GM12878 (cell line): Measurements from ENCODE around the gene RBM44. TPM values are rescaled to one million over a fixed set of nuclear protein-coding genes. Genes with fewer than 3 reads are reported as not detected.
"Not testable (repeated sequence)": the region's sequence is repeated elsewhere in the genome, so short reads cannot be mapped to it uniquely, and the experiment has no call there.

Experiments used
- ATAC-seq: fragments of 200-7000 bp; cut with Tn5 transposase; 3 replicates; pipeline ENCODE4 v1.9.1; 2020; ENCODE audit warnings: mild to moderate bottlenecking, moderate library complexity
- BruUV-seq: library from RNA; stranded (reverse); fragments of 400-500 nt; replicated peaks from 2 replicates; lab custom pipeline; 2021; lab: Mats Ljungman, UMichigan
- CTCF ChIA-PET: fragments of 300-600 bp; sonication (Branson Sonifier 250); formaldehyde crosslinking; extraction: SDS; loops from one replicate; lab custom pipeline; 2021; ENCODE audit warnings: inconsistent platforms; lab: Yijun Ruan, JAX
- POLR2A ChIA-PET: fragments of 350-600 bp; formaldehyde crosslinking; extraction: SDS; loops from one replicate; lab custom pipeline; 2021; ENCODE audit warnings: inconsistent platforms; lab: Charles Lee
- RAD21 ChIA-PET: fragments of 300-600 bp; sonication (Branson Sonifier 250); formaldehyde crosslinking; loops from one replicate; lab custom pipeline; 2023; ENCODE audit warnings: antibody characterized with exemption; ENCODE audit not compliant: unreplicated experiment; lab: Charles Lee
- SMC1A ChIA-PET: fragments of 300-600 bp; sonication (Branson Sonifier 250); formaldehyde crosslinking; loops from one replicate; lab custom pipeline; 2023; ENCODE audit not compliant: unreplicated experiment, uncharacterized antibody; lab: Charles Lee
- DNase-seq: peaks from one replicate; pipeline ENCODE4 v3.0.0-alpha.2; 2011; ENCODE audit warnings: low read depth, low spot score
- FAIRE-seq: peaks from 3 replicates; lab custom pipeline; 2011; peaks lifted over from hg19 to GRCh38; lab: Jason Lieb, UNC
- H2AFZ ChIP-seq: 2 replicates; pipeline ENCODE4 v1.6.0; 2011; ENCODE audit warnings: low read depth, low read length, control low read depth; ENCODE audit not compliant: control insufficient read depth
- H3K27ac ChIP-seq: 2 replicates; pipeline ENCODE4 v1.5.1; 2011; ENCODE audit warnings: control low read depth; ENCODE audit not compliant: control insufficient read depth, insufficient read depth
- H3K27me3 ChIP-seq, 2 experiments: replicated peaks in 1 of 2; 2 replicates each; pipeline versions ENCODE4 v1.6.0 to v1.6.1; 2011; ENCODE audit warnings: low read length in 1 of 2; ENCODE audit not compliant: control insufficient read depth in 2 of 2, insufficient read depth in 2 of 2
- H3K36me3 ChIP-seq, 2 experiments: 2 replicates each; pipeline ENCODE4 v1.5.1; 2011; ENCODE audit warnings: low read length in 1 of 2; ENCODE audit not compliant: control insufficient read depth in 2 of 2, insufficient read depth in 2 of 2
- H3K4me1 ChIP-seq: 2 replicates; pipeline ENCODE4 v1.6.1; 2011; ENCODE audit warnings: mild to moderate bottlenecking, low read length, moderate library complexity, mixed read lengths; ENCODE audit not compliant: control insufficient read depth, insufficient read depth
- H3K4me2 ChIP-seq: 2 replicates; pipeline ENCODE4 v1.6.0; 2011; ENCODE audit warnings: control low read depth; ENCODE audit not compliant: control insufficient read depth, insufficient read depth
- H3K4me3 ChIP-seq: fragments of 200-600 bp; sonication (generic); 2 replicates; pipeline ENCODE4 v1.5.1; 2016
- H3K79me2 ChIP-seq: 2 replicates; pipeline ENCODE4 v1.6.0; 2011; ENCODE audit warnings: low read length; ENCODE audit not compliant: control insufficient read depth, insufficient read depth
- H3K9ac ChIP-seq: 2 replicates; pipeline ENCODE4 v1.8.0; 2011; ENCODE audit warnings: low read length, control low read depth, mixed read lengths; ENCODE audit not compliant: control insufficient read depth, insufficient read depth
- H3K9me3 ChIP-seq: replicated peaks from 3 replicates; pipeline ENCODE4 v1.5.1; 2011; ENCODE audit warnings: mild to moderate bottlenecking, low read length; ENCODE audit not compliant: control insufficient read depth, insufficient read depth
- H4K20me1 ChIP-seq: 2 replicates; pipeline ENCODE4 v1.6.0; 2011; ENCODE audit not compliant: control insufficient read depth, insufficient read depth
- ATF7 ChIP-seq: fragments of 450-650 bp; IDR thresholded peaks from 2 replicates; pipeline ENCODE4 v1.6.1; 2016; ENCODE audit warnings: low read depth, mild to moderate bottlenecking
- CEBPB ChIP-seq, 2 experiments: fragments of 150-350 bp in 1 of 2; IDR thresholded peaks; 2 replicates each; pipeline ENCODE4 v1.6.1; 2012 to 2014; ENCODE audit warnings: low read depth in 2 of 2, low read length in 2 of 2, borderline replicate concordance in 1 of 2, inconsistent platforms in 1 of 2
- IKZF2 ChIP-seq, 2 experiments: fragments of 450-650 bp; IDR thresholded peaks; 2 replicates each; pipeline ENCODE4 v1.6.1; 2017; ENCODE audit warnings: mild to moderate bottlenecking in 2 of 2, moderate library complexity in 2 of 2
- MEF2A ChIP-seq: IDR thresholded peaks from 2 replicates; pipeline ENCODE4 v1.6.1; 2011; ENCODE audit warnings: low read depth, mild to moderate bottlenecking, low read length, moderate library complexity; ENCODE audit not compliant: insufficient read depth
- NFXL1 ChIP-seq: fragments of 450-650 bp; IDR thresholded peaks from 2 replicates; pipeline ENCODE4 v1.6.1; 2017; ENCODE audit warnings: antibody characterized with exemption, mild to moderate bottlenecking, borderline replicate concordance
- SREBF1 ChIP-seq: IDR thresholded peaks from 2 replicates; pipeline ENCODE4 v1.6.1; 2012; ENCODE audit warnings: mild to moderate bottlenecking, low read length
- ZNF24 ChIP-seq: fragments of 450-650 bp; IDR thresholded peaks from 2 replicates; pipeline ENCODE4 v1.6.1; 2017; ENCODE audit warnings: antibody characterized with exemption, mild to moderate bottlenecking
- WGBS: methylation state at CpG from one replicate; pipeline ENCODE4 v1.1.6; 2016; ENCODE audit warnings: low lambda C conversion rate; ENCODE audit not compliant: insufficient replicate concordance, insufficient coverage; ENCODE audit errors: missing lambda C conversion rate; 5-methylcytosine and 5-hydroxymethylcytosine counted together
- in situ Hi-C: fragments of 300-500 bp; cut with MboI; formaldehyde crosslinking; loops from 9 replicates; pipeline ENCODE4 v1.14.3; 2018; ENCODE audit warnings: mixed read lengths
- intact Hi-C: fragments of 100-400 bp; cut with micrococcal nuclease; formaldehyde crosslinking; loops from one replicate; pipeline ENCODE4 v1.14.2; 2022; ENCODE audit not compliant: unreplicated experiment
- polyA plus RNA-seq, 11 experiments: library from polyadenylated mRNA; depleted of rRNA in 4 of 11; unstranded in 6 of 11; stranded (reverse) in 5 of 11; fragments of >200 nt; fragmentation: Nextera tagmentation in 4 of 11; fragmentation: Illumina TruSeq in 1 of 11; extraction: Ambion mirVana in 4 of 11; extraction: Trizol in 1 of 11; gene quantifications; 1 replicate in 1 of 11; 2 replicates in 10 of 11; pipeline versions ENCODE4 v1.2.1 to v1.2.3, GENCODE V29; 2011 to 2016; ENCODE audit warnings: inconsistent platforms in 2 of 11, missing spikeins in 2 of 11, low read depth in 1 of 11
- total RNA-seq, 4 experiments: library from RNA; depleted of rRNA in 3 of 4; stranded (reverse); fragments of >200 nt in 3 of 4; fragmentation: Illumina TruSeq in 1 of 4; extraction: Trizol in 1 of 4; gene quantifications; 2 replicates each; pipeline versions ENCODE4 v1.2.1 to v1.2.3, GENCODE V29; 2013 to 2021
- TF ChIP-seq, protein P1 (sequence below): IDR thresholded peaks from 2 replicates; pipeline ENCODE4 v1.6.1; 2012; ENCODE audit warnings: improper control_type of control experiment, low read depth, low read length; ENCODE audit not compliant: insufficient replicate concordance
- TF ChIP-seq, protein P2 (sequence below): IDR thresholded peaks from 2 replicates; pipeline ENCODE4 v1.6.1; 2012; ENCODE audit warnings: low read length, inconsistent platforms

RBM44 gene
- total and polyA plus RNA-seq, 10 of the 15 experiments (the other 5 are each of a cell fraction or from before 2014, with no cell fraction given), result 0.14 to 1.4 (median 0.62) TPM; not detected in 1

DNA sequence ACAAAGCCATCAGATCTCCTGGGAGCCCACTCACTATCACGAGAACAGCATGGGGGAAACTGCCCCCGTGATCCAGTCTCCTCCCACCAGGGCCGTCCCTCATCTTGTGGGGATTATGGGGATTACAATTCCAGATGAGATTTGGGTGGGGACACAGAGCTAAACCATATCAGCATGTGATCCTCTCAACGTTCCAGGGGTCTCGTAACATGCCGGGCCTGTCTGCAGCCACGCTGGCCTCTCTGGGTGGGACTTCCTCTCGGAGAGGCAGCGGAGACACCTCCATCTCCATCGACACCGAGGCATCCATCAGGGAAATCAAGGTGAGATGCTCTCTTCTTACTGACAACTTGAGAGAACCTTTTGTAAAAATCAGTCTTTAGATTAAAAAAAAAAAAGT is 49.6 kb upstream of the RBM44 start (continued):
- TF ChIP-seq CEBPB (IDR thresholded peaks at IDR 0.05; ENCODE audit: borderline replicate concordance in 1 of 2, low read depth in 2 of 2, low read length in 2 of 2), result no peak
- TF ChIP-seq NFXL1, result no peak
- no peak for TF ChIP-seq ZNF24
- TF ChIP-seq IKZF2 (IDR thresholded peaks at IDR 0.05), result no peak

DNA sequence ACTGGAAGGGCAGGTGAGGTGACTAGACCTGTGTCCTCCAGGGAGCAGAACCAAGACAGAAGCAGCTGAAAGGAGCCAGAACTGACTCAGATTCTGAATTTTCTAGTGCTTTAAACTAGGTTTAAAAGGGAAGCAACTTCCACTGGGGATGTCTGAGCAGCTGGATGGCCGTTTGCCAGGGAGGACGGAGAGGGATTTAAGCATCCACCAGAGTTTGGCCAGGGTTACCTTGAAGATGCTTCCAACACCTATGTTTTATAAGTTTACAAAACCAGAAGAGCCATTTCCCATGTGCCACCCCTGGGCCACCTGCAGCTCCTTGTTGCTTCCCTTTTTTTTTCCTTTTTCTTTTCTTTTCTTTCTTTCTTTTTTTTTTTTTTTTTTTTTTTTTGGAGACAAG is 48.6 kb upstream of the RBM44 start:
- Histone ChIP-seq H2AFZ (no peak overlapping the region), H3K79me2 (peaks cover 2% of the 10 kb centered on the region; the same call in 1 of the 2 replicates), H3K36me3 (peaks cover 21 to 32% of the 10 kb centered on the region in 2 experiments), H3K4me3 (no peak overlapping the region), H4K20me1 (0 out of 2 replicates have a peak, but pooled peaks cover 4% of the 10 kb centered on the region), H3K27ac (no peak overlapping the region), H3K4me1 (peaks cover 14% of the 10 kb centered on the region), H3K4me2 (no peak overlapping the region), H3K9ac (no peak overlapping the region), H3K9me3 (peaks cover 6% of the 10 kb centered on the region; the same call in 2 of the 3 replicates), H3K27me3 (no peaks in the 10 kb centered on the region)
- intact Hi-C loops (loop anchor here (5.0 to 10.0 kb wide), 2 partner anchors 128 to 235 kb away; no protein-coding TSS in a partner anchor), in situ Hi-C loops (loop anchor here (10.0 kb wide), 1 partner anchor 165 kb away; no protein-coding TSS in a partner anchor)
- ATAC-seq (no peak), FAIRE-seq (no peak), DNase-seq (no peak)
- SMC1A ChIA-PET, result no interaction called here
- RAD21 ChIA-PET, result no interaction called here
- WGBS, result 96% methylated on average over 2 of the region's 2 CpGs
- CTCF ChIA-PET, result interaction anchor here (0.6 to 9.2 kb wide), 3 partner anchors 41 to 106 kb away, joined by 3 to 209 read pairs (median 4); no protein-coding TSS in a partner anchor
- no TSS peak for BruUV-seq
- POLR2A ChIA-PET, result interaction anchor here (0.6 to 0.7 kb wide), 2 partner anchors 153 to 1077 kb away, joined by 3 to 5 read pairs; no protein-coding TSS in a partner anchor
- TF ChIP-seq MEF2A, result no peak
- TF ChIP-seq, protein P1, sequence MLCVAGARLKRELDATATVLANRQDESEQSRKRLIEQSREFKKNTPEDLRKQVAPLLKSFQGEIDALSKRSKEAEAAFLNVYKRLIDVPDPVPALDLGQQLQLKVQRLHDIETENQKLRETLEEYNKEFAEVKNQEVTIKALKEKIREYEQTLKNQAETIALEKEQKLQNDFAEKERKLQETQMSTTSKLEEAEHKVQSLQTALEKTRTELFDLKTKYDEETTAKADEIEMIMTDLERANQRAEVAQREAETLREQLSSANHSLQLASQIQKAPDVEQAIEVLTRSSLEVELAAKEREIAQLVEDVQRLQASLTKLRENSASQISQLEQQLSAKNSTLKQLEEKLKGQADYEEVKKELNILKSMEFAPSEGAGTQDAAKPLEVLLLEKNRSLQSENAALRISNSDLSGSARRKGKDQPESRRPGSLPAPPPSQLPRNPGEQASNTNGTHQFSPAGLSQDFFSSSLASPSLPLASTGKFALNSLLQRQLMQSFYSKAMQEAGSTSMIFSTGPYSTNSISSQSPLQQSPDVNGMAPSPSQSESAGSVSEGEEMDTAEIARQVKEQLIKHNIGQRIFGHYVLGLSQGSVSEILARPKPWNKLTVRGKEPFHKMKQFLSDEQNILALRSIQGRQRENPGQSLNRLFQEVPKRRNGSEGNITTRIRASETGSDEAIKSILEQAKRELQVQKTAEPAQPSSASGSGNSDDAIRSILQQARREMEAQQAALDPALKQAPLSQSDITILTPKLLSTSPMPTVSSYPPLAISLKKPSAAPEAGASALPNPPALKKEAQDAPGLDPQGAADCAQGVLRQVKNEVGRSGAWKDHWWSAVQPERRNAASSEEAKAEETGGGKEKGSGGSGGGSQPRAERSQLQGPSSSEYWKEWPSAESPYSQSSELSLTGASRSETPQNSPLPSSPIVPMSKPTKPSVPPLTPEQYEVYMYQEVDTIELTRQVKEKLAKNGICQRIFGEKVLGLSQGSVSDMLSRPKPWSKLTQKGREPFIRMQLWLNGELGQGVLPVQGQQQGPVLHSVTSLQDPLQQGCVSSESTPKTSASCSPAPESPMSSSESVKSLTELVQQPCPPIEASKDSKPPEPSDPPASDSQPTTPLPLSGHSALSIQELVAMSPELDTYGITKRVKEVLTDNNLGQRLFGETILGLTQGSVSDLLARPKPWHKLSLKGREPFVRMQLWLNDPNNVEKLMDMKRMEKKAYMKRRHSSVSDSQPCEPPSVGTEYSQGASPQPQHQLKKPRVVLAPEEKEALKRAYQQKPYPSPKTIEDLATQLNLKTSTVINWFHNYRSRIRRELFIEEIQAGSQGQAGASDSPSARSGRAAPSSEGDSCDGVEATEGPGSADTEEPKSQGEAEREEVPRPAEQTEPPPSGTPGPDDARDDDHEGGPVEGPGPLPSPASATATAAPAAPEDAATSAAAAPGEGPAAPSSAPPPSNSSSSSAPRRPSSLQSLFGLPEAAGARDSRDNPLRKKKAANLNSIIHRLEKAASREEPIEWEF, result no peak
- TF ChIP-seq, protein P2, sequence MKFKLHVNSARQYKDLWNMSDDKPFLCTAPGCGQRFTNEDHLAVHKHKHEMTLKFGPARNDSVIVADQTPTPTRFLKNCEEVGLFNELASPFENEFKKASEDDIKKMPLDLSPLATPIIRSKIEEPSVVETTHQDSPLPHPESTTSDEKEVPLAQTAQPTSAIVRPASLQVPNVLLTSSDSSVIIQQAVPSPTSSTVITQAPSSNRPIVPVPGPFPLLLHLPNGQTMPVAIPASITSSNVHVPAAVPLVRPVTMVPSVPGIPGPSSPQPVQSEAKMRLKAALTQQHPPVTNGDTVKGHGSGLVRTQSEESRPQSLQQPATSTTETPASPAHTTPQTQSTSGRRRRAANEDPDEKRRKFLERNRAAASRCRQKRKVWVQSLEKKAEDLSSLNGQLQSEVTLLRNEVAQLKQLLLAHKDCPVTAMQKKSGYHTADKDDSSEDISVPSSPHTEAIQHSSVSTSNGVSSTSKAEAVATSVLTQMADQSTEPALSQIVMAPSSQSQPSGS, result no peak
- no peak for TF ChIP-seq ATF7
- TF ChIP-seq SREBF1, result no peak

DNA sequence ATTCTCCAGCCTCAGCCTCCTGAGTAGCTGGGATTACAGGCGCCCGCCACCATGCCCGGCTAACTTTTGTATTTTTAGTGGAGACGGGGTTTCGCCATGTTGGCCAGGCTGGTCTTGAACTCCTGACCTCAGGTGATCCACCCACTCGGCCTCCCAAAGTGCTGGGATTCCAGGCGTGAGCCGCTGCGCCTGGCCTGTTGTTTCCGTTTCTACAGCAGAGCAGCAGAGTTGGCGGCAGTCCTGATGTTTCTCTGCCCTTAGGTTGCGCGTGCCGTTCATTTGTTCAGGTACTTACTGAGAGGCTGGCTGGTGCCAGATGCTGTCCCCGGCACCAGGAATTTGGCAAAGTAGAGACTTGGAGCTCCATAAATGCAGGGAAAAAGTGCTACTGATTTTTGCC is 48.1 kb upstream of the RBM44 start:
- H3K4me1 ChIP-seq, result peaks cover 14% of the 10 kb centered on the region
- ChIA-PET POLR2A (interaction anchor here (0.6 kb wide), 1 partner anchor 154 kb away, joined by 3 read pairs; no protein-coding TSS in a partner anchor), CTCF (interaction anchor here (9.2 kb wide), 1 partner anchor 78 kb away, joined by 209 read pairs; no protein-coding TSS in a partner anchor)
- DNase-seq, ATAC-seq, SMC1A ChIA-PET, FAIRE-seq, intact Hi-C loops, H3K4me3 ChIP-seq, H3K27ac ChIP-seq, H3K79me2 ChIP-seq, H2AFZ ChIP-seq, H4K20me1 ChIP-seq, in situ Hi-C loops, H3K9me3 ChIP-seq, H3K4me2 ChIP-seq, H3K27me3 ChIP-seq, BruUV-seq, RAD21 ChIA-PET, H3K9ac ChIP-seq: not testable (repeated sequence)
- WGBS, result 92% methylated on average over 15 of the region's 15 CpGs
- peaks cover 24 to 32% of the 10 kb centered on the region in 2 experiments for H3K36me3 ChIP-seq
